Keratinocyte (primary cell): ENCODE measurements around the gene CCL22.

Experiments
- EZH2 ChIP-seq: IDR thresholded peaks from one replicate; pipeline ENCODE4 v1.6.1; 2012; ENCODE audit warnings: inconsistent platforms, mild to moderate bottlenecking, low read length, moderate library complexity
- TF ChIP-seq, protein P1 (sequence below), 3 experiments: IDR thresholded peaks in 1 of 3; conservative IDR thresholded peaks in 1 of 3; optimal IDR thresholded peaks in 1 of 3; 2 replicates in 2 of 3; 3 replicates in 1 of 3; pipeline versions ENCODE3 to v1.5.1; 2011; ENCODE audit warnings: low read length in 3 of 3, mild to moderate bottlenecking in 3 of 3, moderate library complexity in 2 of 3, control low read depth in 1 of 3, inconsistent platforms in 1 of 3; ENCODE audit not compliant: insufficient read depth in 2 of 3; ENCODE audit errors: extremely low read depth in 1 of 3

GRCh38 chr16:57324749-57325148 is 33.8 kb upstream of the CCL22 start:
- TF ChIP-seq, protein P1, sequence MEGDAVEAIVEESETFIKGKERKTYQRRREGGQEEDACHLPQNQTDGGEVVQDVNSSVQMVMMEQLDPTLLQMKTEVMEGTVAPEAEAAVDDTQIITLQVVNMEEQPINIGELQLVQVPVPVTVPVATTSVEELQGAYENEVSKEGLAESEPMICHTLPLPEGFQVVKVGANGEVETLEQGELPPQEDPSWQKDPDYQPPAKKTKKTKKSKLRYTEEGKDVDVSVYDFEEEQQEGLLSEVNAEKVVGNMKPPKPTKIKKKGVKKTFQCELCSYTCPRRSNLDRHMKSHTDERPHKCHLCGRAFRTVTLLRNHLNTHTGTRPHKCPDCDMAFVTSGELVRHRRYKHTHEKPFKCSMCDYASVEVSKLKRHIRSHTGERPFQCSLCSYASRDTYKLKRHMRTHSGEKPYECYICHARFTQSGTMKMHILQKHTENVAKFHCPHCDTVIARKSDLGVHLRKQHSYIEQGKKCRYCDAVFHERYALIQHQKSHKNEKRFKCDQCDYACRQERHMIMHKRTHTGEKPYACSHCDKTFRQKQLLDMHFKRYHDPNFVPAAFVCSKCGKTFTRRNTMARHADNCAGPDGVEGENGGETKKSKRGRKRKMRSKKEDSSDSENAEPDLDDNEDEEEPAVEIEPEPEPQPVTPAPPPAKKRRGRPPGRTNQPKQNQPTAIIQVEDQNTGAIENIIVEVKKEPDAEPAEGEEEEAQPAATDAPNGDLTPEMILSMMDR (optimal IDR thresholded peaks at IDR 0.05 in 1 of 3, IDR thresholded peaks at IDR 0.05 in 1 of 3, conservative IDR thresholded peaks at IDR 0.05 in 1 of 3; ENCODE audit: extremely low read depth in 1 of 3, insufficient read depth in 2 of 3, low read length in 3 of 3): no peak
- no peak for TF ChIP-seq EZH2
